ENCODE results near the gene KLF2.

- no peak for TF ChIP-seq CTCF (conservative IDR thresholded peaks at IDR 0.05; ENCODE audit: low read depth, low read length)
- no peak for TF ChIP-seq EZH2 (IDR thresholded peaks at IDR 0.05; ENCODE audit: borderline replicate concordance, low read depth, low read length, poor library complexity, severe bottlenecking)
Observed at GRCh38 chr19:16361254-16361653, 36.6 kb downstream of the KLF2 start.

All from A673 (cell line).